Measurements from ENCODE around the gene WDR46.

The WDR46 gene

DNA sequence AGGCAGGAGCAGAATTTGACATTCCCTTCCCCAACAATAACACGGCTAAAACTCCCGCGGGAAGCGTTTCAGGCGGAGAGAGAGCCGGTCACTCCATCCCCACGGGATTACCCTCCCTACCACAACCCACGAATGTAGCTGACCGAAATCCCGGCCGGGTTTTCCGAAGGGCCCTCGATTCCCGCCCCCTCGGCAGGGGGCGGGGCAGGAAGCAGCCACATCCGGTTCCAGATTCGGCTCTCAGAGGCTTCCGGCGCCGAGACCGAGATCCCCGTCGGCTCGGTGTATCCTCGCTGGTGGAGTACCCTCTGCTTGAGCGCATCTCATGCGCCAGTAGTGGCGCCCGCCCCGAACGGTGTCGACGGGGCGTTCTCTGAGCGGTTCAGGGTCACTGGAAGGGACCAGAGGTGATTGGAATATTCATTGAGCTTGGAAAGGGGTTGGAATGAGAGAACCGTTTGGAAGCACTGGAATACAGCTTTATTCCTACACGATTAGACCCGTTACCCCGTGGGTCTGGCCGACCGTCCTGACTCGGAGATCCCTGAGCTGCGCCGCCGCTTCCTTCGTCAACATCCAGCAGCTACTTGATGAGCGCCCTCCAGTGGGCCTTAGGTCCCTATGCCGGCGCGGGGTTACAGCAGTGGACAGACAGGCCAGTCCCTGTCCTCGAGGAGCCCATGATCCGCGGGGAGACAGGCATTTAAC, 10.4 kb upstream of the WDR46 start:
- TF ChIP-seq, protein P1, sequence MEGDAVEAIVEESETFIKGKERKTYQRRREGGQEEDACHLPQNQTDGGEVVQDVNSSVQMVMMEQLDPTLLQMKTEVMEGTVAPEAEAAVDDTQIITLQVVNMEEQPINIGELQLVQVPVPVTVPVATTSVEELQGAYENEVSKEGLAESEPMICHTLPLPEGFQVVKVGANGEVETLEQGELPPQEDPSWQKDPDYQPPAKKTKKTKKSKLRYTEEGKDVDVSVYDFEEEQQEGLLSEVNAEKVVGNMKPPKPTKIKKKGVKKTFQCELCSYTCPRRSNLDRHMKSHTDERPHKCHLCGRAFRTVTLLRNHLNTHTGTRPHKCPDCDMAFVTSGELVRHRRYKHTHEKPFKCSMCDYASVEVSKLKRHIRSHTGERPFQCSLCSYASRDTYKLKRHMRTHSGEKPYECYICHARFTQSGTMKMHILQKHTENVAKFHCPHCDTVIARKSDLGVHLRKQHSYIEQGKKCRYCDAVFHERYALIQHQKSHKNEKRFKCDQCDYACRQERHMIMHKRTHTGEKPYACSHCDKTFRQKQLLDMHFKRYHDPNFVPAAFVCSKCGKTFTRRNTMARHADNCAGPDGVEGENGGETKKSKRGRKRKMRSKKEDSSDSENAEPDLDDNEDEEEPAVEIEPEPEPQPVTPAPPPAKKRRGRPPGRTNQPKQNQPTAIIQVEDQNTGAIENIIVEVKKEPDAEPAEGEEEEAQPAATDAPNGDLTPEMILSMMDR (conservative IDR thresholded peaks at IDR 0.05; ENCODE audit: low read depth, low read length) = peak; percentile 79
- peak overlapping the region; percentile 96 for H3K4me3 ChIP-seq (ENCODE audit: low read length)
- no peak for DNase-seq (ENCODE audit: low read depth)

DNA sequence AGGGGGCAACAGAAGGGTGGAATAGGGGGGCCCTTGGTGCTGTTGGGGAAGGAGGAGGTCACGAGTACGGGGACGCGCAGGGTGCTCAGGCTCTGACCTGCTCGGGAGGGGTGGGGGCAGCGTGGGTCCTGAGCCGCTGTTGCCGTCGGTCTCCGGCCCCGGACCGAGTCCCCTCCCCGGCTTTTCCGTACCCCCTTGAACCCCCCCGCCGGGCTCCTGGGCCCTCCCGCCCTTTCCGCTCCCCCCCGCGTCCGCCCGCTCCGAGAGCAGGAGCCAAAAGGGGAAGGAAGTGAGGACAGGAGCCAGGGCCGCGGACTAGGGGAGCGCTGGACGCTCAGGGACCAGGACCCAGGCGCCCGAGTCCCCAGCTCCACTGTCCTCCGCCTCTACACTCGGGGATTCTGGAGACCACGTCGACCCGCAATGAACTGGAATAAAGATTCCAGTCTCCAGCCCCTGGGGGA, 9.8 kb upstream of the WDR46 start, which contains the start of gene RGL2:
Gene RGL2, minus strand, starts transcription at position 170 of the 464 bp plus-strand sequence. CDS start 332 bp downstream, outside the sequence.
- TF ChIP-seq, protein P1 (conservative IDR thresholded peaks at IDR 0.05; ENCODE audit: low read depth, low read length) = no peak
- no peak for DNase-seq (ENCODE audit: low read depth)
- H3K4me3 ChIP-seq (ENCODE audit: low read length) = peak within 1 kb of the TSS; percentile 96

DNA sequence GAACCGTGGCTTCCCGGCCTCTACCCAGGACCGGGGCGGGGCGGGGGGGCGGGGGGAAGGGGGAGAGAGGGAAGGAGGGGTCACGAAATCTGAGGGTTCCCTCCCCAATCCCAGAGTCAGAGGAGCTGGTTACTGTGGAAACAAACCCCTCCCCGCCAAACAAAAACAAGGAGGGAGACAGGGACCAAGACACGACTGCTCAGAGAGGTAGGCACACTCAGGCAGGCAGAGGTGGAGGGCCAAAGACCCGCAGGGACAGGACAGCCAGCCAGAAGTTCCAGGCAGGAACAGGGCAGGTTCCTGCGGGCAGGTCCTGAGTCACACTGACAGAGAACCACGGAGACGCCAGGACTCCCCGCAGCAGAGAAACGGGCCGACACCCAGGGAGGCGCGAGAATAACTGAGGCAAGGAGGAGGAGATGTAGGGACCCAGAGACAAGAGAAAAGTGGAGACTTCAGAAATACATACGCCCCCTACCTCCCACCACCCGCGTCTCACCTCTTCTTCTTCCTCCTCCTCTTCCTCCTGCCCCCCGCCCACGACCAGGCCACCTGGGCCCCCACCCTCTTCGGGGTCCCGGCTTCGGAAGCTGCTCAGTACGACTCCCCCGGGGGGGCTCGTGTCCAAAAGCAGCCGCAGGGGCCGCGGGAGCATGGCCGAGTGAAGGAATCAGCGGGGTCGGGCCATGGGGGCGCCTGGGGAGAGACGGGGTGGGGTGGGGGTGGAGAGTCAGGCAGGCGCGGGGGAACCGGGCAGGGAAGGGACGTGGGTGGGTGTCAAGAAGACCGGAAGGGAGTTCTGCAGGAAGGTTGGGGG, 9.1 kb upstream of the WDR46 start:
- TF ChIP-seq, protein P1 (conservative IDR thresholded peaks at IDR 0.05; ENCODE audit: low read depth, low read length) = peak; percentile 8
- DNase-seq (ENCODE audit: low read depth) = no peak
- H3K4me3 ChIP-seq (ENCODE audit: low read length) = peak overlapping the region; percentile 96

DNA sequence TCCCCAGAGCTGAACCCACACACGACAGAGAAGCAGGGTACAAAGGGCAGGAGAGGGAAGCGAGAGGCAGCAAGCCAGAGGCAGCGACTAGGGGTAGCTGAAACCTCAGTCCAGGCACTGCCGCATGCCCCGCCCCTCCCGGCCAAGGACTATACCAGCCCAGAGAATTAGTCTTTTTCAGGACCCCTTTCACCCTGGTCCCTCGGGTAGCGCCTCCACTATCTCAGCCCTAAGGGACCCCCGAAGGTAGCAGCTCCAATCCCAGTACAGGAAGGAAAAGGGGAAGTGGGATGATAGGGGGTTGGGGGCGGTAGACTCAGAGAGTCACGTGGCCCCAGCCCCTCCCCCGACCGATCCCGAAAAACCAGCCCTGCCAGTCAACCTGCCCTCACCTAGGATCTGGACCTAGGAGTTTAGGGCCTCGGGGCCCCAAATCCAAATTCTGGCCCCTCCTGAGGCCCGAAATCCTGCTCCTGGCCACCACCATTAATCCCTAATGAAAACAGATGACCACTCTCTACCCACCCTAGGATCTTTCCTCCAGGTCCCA, 8.4 kb upstream of the WDR46 start:
- DNase-seq (ENCODE audit: low read depth) = no peak
- TF ChIP-seq, protein P1 (conservative IDR thresholded peaks at IDR 0.05; ENCODE audit: low read depth, low read length) = no peak
- H3K4me3 ChIP-seq (ENCODE audit: low read length) = peak overlapping the region; percentile 96

DNA sequence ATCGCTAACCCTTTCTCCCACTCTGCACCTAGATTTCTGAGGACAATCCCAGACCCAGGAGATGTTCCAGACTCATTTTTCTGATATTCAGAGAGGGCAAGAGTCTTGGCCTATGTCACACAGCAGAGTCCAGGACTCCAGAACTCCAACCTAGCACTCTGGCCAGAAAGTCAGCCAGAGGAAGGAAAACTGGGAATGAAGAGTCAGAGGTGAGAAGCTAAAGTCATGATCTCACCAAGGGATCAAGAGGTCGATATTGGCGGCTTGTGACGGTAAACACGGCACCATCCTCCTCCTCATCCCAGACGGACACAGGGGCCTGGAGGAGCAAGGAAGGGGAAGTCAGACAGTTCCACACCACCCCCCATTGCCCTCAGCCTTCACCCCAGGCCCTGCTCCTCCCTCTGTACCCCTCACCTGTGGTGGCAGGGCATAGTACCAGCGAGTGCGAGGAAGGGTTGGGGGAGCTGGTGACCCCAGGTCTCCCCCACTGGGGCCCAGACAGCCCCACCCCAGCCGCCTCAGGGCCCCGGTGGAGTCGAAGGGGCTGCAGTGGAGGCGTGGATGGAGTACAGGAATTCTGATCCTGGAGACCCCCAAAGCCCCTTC, 7.9 kb upstream of the WDR46 start:
- DNase-seq (ENCODE audit: low read depth) = no peak
- H3K4me3 ChIP-seq (ENCODE audit: low read length) = peak overlapping the region; percentile 96
- TF ChIP-seq, protein P1 (conservative IDR thresholded peaks at IDR 0.05; ENCODE audit: low read depth, low read length) = no peak

DNA sequence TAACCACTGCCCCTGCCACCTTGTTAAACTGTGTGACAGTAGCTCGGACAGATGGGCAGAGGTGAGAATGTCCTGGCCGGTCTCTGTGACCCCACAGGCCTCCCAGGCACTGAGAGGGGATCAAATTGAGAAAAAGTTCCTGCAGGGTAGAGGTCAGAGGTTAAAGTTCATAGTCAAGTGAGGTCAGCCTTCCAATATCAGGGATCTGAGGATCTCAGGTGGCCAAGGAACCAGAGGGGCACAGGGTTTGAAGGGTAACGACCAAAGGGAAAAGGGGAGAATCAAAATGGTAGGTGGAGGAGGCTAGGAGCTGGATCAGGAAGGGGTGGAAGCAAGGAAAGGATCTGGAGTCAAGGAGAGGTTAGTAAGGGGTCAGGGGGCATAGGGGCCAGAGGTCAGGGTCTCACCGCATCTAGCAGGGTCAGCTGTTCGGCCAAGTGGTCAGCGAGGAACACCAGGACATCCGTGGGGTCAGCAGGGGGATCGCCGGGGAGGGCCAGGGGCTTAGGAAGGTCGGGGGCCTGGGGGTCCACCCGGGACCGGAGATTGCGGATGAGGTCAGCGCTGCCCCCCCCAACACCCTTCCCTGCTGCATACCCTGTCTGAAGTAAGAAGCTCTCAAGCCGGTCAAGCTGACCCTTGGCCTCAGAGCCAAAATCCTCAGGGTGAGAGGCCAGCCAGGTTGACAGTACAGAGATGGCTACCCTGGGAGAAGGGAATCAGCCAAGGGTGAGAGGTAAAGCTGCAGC, 6.8 kb upstream of the WDR46 start:
- TF ChIP-seq, protein P1 (conservative IDR thresholded peaks at IDR 0.05; ENCODE audit: low read depth, low read length) = no peak
- no peak for DNase-seq (ENCODE audit: low read depth)
- H3K4me3 ChIP-seq (ENCODE audit: low read length) = no peak overlapping the region

Data from retinal pigment epithelial cell (primary cell).